NOMO-1 (cell line): ENCODE results near the gene LRRN3.
"Not testable (repeated sequence)": the region's sequence is repeated elsewhere in the genome, so short reads cannot be mapped to it uniquely, and the experiment has no call there.

ENCODE experiments used
- DNase-seq, 2 experiments: peaks; one replicate each; lab custom pipeline; 2025; ENCODE audit not compliant: unreplicated experiment in 2 of 2; lab: John Stamatoyannopoulos, UW

Gene LRRN3

GRCh38 chr7:111090846-111091245 is at the start of gene LRRN3:
TSS of gene LRRN3 (plus strand) at chr7:111091127. CDS start at chr7:111122773, 31,646 bp downstream.
- DNase-seq: no peak

GRCh38 chr7:111041577-111041976 is 49.4 kb upstream of the LRRN3 start:
- no peak for DNase-seq

- DNase-seq: no peak
Measured at GRCh38 chr7:111042842-111043241, 48.1 kb upstream of the LRRN3 start.

GRCh38 chr7:111043561-111043960 is 47.4 kb upstream of the LRRN3 start:
- DNase-seq: no peak

DNA sequence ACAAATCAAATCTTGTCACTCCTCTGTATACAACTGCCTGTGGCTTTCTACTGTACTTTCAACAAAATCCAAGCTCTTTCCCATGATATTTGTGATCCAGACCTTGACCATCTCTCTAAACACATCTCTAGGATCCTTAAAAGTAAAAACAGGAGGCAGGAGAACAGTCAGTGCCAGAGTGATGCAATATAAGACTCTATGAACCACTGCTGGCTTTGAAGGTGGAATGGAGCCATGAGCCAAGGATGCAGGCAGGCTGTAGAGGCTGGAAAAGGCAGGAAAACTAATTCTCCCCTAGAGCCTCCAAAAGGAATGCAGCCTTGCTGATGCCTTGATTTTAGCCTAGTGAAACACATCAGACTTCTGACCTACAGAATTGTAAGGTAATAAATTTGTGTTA is 45.5 kb upstream of the LRRN3 start:
- DNase-seq: no peak

- no peak for DNase-seq
Measured at GRCh38 chr7:111047595-111047994, 43.3 kb upstream of the LRRN3 start.

GRCh38 chr7:111049971-111050680 is 40.8 kb upstream of the LRRN3 start:
- no peak for DNase-seq

- no peak for DNase-seq
Measured at GRCh38 chr7:111050875-111051416, 40.0 kb upstream of the LRRN3 start.

- DNase-seq: no peak
Measured at GRCh38 chr7:111051832-111052231, 39.1 kb upstream of the LRRN3 start.

DNA sequence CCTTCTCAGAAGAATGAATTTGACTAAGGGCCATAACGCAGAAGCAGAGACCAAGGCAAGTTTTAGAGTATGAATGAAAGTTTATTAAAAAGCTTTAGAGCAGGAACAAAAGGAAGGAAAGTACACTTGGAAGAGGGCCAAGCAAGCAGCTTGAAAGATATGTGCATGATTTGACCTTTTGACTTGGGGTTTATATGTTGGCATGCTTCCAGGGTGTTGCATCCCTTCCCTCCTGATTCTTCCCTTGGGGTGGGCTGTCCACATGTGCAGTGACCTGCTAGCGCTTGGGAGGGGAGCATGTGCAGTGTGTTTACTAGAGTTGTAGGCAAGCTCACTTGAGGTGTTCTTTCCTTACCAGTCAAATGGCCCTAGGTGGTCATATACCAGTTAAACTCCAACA is 37.9 kb upstream of the LRRN3 start:
- DNase-seq: no peak

DNA sequence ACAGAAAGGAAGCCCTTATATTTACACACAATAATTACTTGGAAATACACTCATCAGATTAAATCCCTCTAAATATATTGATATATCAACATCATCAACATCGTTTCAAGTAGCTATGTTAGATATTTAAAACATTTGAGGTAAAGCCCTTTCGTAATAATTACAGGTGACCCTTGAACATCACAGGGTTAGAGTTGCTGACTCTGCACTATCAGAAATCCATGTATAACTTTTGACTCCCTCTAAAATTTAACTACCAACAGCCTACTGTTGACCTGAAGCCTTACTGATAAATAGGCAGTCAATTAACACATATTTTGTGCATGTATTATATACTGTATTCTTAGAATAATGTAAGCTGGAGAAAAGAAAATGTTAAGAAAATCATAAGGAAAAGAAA is 34.6 kb upstream of the LRRN3 start:
- DNase-seq: no peak

DNA sequence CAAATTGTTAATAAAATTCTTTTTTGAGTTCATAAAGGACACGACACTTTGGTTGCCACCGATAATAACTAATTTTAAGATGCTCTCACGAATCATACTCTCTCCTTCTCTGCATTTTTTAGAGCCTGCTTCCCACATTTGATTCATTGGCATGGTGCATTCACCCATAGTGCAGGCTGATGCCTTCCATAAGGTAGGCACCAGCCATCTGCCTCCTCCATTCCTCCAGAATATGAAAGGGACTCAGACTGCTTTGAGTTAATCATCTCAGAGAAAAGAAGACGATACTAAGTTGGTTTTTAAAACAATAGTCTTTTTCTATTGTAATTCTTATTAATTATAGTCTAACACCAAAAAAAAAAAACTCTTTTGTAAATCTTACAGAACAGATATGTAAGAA is 33.9 kb upstream of the LRRN3 start:
- DNase-seq: no peak

GRCh38 chr7:111059833-111060232 is 31.1 kb upstream of the LRRN3 start:
- DNase-seq: no peak

GRCh38 chr7:111063166-111063565 is 27.8 kb upstream of the LRRN3 start:
- DNase-seq: no peak

DNA sequence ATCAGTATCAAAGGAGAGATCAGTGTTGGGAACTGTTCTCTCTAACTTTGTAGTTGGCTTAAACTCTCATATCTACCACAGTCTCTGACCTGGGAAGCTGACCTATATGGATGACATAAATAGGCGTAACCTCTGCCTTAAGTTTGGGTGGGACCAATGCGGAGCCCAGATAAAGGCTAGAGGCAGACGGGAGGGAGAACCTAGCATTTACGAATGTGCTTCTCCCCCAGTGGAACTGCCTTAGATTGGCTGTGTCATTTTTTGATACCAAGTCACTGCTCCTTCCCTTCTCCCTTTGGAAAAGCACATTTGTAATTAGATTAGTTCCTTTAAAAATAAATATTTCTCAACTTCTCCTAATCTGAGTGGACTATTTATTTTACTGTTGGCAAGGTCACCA is 23.7 kb upstream of the LRRN3 start:
- DNase-seq: no peak

- DNase-seq: no peak
Measured at GRCh38 chr7:111067682-111068081, 23.2 kb upstream of the LRRN3 start.

- no peak for DNase-seq
Measured at GRCh38 chr7:111068618-111069017, 22.3 kb upstream of the LRRN3 start.

DNA sequence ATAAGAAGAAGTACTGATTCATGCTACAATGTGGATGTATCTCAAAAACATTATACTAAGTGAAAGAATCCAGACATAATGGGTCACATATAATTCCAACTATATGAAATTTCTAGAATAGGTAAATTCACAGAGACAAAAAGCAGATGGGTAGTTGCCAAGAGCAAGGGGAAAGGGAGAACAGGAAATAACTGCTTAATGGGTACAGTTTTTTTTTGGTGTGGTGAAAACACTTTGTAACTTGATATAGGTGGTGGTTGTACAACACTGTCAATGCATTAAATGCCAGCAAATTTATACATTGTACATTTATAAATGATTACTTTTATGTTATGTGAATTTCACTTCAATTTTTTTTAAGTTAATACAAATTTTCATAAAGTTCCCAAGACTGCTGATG is 19.4 kb upstream of the LRRN3 start:
- DNase-seq: no peak

DNA sequence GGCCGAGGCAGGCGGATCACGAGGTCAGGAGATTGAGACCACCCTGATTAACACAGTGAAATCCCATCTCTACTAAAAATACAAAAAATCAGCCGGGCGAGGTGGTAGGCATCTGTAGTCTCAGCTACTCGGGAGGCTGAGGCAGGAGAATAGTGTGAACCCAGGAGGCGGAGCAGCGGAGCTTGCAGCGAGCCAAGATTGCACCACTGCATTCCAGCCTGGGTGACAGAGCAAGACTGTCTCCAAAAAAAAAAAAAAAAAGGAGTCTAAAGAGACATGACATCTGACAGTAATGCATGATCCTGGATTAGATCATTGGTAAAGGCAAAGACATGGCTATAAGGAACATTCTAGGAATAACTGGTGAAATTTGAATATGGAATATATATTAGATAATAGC is 18.3 kb upstream of the LRRN3 start:
- DNase-seq: not testable (repeated sequence)

GRCh38 chr7:111074071-111074747 is 16.7 kb upstream of the LRRN3 start:
- DNase-seq: peak in 1 of 2 experiments; percentile 6

- DNase-seq: no peak
Measured at GRCh38 chr7:111074748-111075146, 16.2 kb upstream of the LRRN3 start.

DNA sequence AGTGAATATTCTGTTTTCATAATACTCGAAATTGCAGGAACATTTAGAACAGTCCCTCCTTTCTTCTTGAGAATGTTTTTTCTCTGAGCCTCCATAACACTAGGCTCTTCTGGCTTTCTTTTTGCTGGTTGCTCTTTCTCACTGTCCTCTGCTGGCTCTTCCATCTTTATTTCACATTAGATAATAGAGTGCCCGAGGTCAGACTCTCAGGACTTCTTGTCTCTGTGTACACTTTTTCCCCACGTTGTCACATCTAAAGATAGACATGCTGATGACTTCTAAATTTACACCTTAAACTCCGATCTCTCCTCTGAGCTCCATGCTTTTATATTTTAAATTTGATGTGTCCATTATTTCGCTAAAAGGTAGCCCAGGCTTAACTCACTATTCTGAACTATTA is 15.4 kb upstream of the LRRN3 start:
- no peak for DNase-seq
